IPS DF 6.9 (cell line): ENCODE results near the gene CSTB.

Experiments used
- DNase-seq: peaks from one replicate; pipeline ENCODE4 v3.0.0-alpha.2; 2013; ENCODE audit warnings: low read depth, low spot score
- H3K27ac ChIP-seq: one replicate; pipeline ENCODE4 v1.5.1; 2013; ENCODE audit warnings: low read length, control low read depth
- H3K27me3 ChIP-seq: 2 replicates; pipeline ENCODE4 v1.6.1; 2013; ENCODE audit warnings: mild to moderate bottlenecking, low read length; ENCODE audit not compliant: control insufficient read depth, insufficient read depth
- H3K36me3 ChIP-seq: 2 replicates; pipeline ENCODE4 v1.6.1; 2013; ENCODE audit warnings: low read length; ENCODE audit not compliant: control insufficient read depth, insufficient read depth
- H3K4me1 ChIP-seq: 2 replicates; pipeline ENCODE4 v1.6.1; 2013; ENCODE audit warnings: low read length; ENCODE audit not compliant: control insufficient read depth, insufficient read depth
- H3K4me3 ChIP-seq: 2 replicates; pipeline ENCODE4 v1.5.1; 2013; ENCODE audit warnings: mild to moderate bottlenecking, low read length
- H3K9me3 ChIP-seq: 2 replicates; pipeline ENCODE4 v1.6.1; 2013; ENCODE audit warnings: low read length, inconsistent platforms; ENCODE audit not compliant: control insufficient read depth, insufficient read depth
- WGBS: extraction: QIAGEN DNeasy Blood & Tissue Kit; methylation state at CpG from one replicate; pipeline ENCODE4 v1.1.7; 2013; ENCODE audit warnings: mixed read lengths, missing lambda C conversion rate; ENCODE audit not compliant: insufficient read length, insufficient coverage; 5-methylcytosine and 5-hydroxymethylcytosine counted together

The CSTB gene

GRCh38 chr21:43809853-43810504 lies 33.9 kb upstream of the CSTB start:
- no peak overlapping the region for H3K4me3 ChIP-seq
- H3K4me1 ChIP-seq = peaks cover 5% of the 10 kb centered on the region
- no CpG with 5 or more reads among the region's 26 CpGs for WGBS
- no peak overlapping the region for H3K27ac ChIP-seq
- DNase-seq = no peak
- H3K36me3 ChIP-seq = no peaks in the 10 kb centered on the region
- no peaks in the 10 kb centered on the region for H3K9me3 ChIP-seq
- H3K27me3 ChIP-seq = no peaks in the 10 kb centered on the region

GRCh38 chr21:43809346-43809799 lies 33.3 kb upstream of the CSTB start:
- WGBS = no CpG with 5 or more reads among the region's 16 CpGs
- Histone ChIP-seq H3K4me1 (peaks cover 2% of the 10 kb centered on the region), H3K9me3 (no peaks in the 10 kb centered on the region), H3K27ac (no peak overlapping the region), H3K36me3 (0 out of 2 replicates have a peak, but pooled peaks cover under 1% of the 10 kb centered on the region), H3K4me3 (no peak overlapping the region), H3K27me3 (no peaks in the 10 kb centered on the region)
- no peak for DNase-seq

DNA sequence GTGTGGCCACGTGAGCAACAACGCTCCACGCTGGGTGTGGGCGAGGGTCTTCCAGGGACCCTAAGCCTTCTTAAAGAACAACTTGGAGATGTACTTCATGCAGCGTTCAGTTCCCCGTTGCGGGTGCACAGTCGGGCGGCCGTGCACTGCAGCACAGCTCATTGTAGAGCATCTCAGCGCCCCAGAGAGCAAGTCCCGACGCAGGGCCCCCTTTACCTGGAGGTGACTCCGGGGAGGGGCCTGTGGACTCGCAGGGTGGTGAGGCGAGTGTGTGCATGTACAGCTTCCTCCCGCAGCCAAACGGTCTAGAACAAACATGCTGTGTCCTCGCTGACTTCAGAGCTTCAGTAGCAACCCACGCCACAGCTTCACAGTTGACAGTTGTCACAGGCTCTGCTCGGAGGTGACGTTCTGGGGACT lies 32.7 kb upstream of the CSTB start:
- no CpG with 5 or more reads among the region's 22 CpGs for WGBS
- no peaks in the 10 kb centered on the region for H3K9me3 ChIP-seq
- H3K36me3 ChIP-seq = peaks cover 3% of the 10 kb centered on the region; the same call in 1 of the 2 replicates
- H3K27ac ChIP-seq = no peak overlapping the region
- DNase-seq = no peak
- H3K4me1 ChIP-seq = peaks cover 2% of the 10 kb centered on the region; the same call in 1 of the 2 replicates
- H3K4me3 ChIP-seq = no peak overlapping the region
- no peaks in the 10 kb centered on the region for H3K27me3 ChIP-seq

DNA sequence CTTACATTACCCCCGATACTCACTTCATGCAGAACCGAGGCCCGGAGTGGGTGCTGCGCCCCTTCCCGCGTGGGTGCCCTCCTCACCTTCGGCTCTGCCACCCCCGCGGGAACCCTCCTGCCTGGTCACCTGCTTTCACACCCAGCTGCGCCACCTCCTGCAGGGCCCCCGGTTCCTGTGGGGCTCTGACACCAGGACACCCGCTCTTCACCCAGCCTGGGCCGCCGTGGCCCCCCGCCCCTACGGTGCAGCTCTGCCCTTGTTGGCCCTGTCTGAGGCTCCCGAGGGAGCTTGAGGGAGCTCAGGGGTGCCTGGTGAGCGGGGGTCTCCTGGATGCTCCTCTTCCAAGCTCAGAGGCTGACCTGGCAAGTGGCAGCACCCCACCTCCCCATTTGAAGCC lies 32.3 kb upstream of the CSTB start:
- Histone ChIP-seq H3K4me3 (no peak overlapping the region), H3K27ac (no peak overlapping the region), H3K4me1 (peaks cover 2% of the 10 kb centered on the region; the same call in 1 of the 2 replicates), H3K36me3 (peaks cover 7% of the 10 kb centered on the region; the same call in 1 of the 2 replicates), H3K27me3 (no peaks in the 10 kb centered on the region), H3K9me3 (no peaks in the 10 kb centered on the region)
- no peak for DNase-seq
- WGBS = no CpG with 5 or more reads among the region's 18 CpGs

DNA sequence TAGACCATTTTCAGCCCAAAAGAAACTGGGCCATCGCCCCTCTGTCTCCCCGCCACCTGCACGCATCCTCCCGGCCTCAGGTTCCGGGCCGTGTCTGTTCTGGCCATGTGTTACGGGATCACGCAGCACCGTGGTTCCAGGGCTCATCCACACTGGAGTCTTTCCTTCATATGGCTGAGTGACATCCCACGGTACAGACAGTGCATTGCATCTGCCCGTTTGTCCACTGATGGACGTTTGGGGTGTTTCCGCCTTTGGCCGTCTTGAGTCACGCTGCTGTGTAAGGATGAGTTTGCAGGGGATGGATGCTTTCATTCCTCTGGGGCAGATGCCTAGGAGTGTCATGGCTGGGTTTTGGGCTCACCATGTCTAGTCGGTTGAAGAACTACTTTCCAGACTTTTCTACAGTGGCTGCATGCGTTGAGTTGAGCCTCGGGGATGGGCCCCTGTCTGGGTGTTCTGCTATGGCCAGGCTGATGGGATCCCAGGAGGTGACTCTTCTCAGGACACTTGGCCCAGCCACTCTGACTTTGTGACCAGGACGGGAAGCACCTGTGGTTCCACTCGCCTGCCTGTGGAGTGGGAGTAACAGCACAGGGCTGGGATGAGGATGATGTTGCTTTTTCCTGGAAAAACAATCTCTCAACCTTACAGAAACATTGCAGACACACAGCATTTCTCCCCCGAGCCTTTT lies 30.1 kb upstream of the CSTB start:
- no peak for DNase-seq
- Histone ChIP-seq H3K36me3 (peaks cover 26% of the 10 kb centered on the region), H3K27me3 (no peaks in the 10 kb centered on the region), H3K4me1 (no peaks in the 10 kb centered on the region), H3K4me3 (no peak overlapping the region), H3K9me3 (no peaks in the 10 kb centered on the region), H3K27ac (no peak overlapping the region)
- no CpG with 5 or more reads among the region's 21 CpGs for WGBS

- Histone ChIP-seq H3K36me3 (peaks cover 34% of the 10 kb centered on the region), H3K4me3 (no peak overlapping the region), H3K4me1 (no peaks in the 10 kb centered on the region), H3K27ac (no peak overlapping the region), H3K9me3 (no peaks in the 10 kb centered on the region), H3K27me3 (no peaks in the 10 kb centered on the region)
- no CpG with 5 or more reads among the region's 14 CpGs for WGBS
- DNase-seq = no peak
Observed at GRCh38 chr21:43805275-43805800, 29.2 kb upstream of the CSTB start.

GRCh38 chr21:43803558-43804300 lies 27.6 kb upstream of the CSTB start:
- no peak overlapping the region for H3K4me3 ChIP-seq
- peaks cover 48% of the 10 kb centered on the region for H3K36me3 ChIP-seq
- H3K27ac ChIP-seq = no peak overlapping the region
- WGBS = no CpG with 5 or more reads among the region's 33 CpGs
- H3K27me3 ChIP-seq = no peaks in the 10 kb centered on the region
- H3K9me3 ChIP-seq = no peaks in the 10 kb centered on the region
- no peaks in the 10 kb centered on the region for H3K4me1 ChIP-seq
- DNase-seq = no peak

GRCh38 chr21:43802713-43803313 lies 26.7 kb upstream of the CSTB start:
- Histone ChIP-seq H3K4me1 (no peaks in the 10 kb centered on the region), H3K27me3 (no peaks in the 10 kb centered on the region), H3K9me3 (no peaks in the 10 kb centered on the region), H3K36me3 (peaks cover 57% of the 10 kb centered on the region), H3K27ac (no peak overlapping the region), H3K4me3 (no peak overlapping the region)
- WGBS = no CpG with 5 or more reads among the region's 14 CpGs
- no peak for DNase-seq

DNA sequence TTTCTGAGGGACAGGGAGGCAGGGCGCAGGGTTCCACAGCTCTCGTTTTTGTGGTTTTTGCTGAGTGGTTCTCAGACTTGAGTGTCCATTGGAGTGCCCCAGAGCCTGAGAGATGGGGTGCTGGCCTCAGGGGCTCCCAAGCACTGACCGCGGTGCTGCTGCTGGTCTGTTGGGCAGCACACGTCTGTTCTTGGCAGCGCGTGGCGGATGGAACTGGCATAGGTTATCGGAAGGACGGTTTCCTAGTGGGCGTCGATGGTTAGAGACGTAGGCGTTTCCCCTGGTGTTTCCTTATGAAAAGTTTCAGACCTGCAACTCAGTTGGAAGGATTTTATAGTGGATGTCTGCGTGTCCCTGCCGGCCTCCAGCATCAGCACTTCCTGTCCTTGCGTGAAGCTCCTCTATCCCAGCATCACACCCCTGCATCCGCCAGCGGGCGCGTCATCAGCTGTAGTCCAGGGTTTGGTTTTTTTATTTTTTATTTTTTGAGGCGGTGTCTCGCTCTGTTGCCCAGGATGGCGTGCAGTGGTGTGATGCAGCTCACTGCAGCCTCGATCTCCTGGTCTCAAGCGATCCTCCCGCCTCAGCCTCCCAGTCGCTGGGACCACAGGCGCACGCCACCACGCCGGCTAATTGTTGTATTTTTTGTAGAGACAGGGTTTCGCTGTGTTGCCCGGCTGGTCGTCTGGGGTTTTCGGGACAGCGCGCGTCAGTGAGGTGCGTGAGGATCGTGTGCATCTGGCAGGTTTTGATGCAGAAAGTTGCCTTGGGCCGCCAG lies 25.1 kb upstream of the CSTB start:
- H3K27ac ChIP-seq = no peak overlapping the region

More for the DNA sequence above, 25.1 kb upstream of the CSTB start:
- H3K4me1 ChIP-seq = no peaks in the 10 kb centered on the region
- H3K27me3 ChIP-seq = no peaks in the 10 kb centered on the region
- DNase-seq = no peak
- H3K9me3 ChIP-seq = no peaks in the 10 kb centered on the region
- WGBS = no CpG with 5 or more reads among the region's 42 CpGs
- H3K36me3 ChIP-seq = peaks cover 73% of the 10 kb centered on the region
- no peak overlapping the region for H3K4me3 ChIP-seq
